ENCODE measurements around the gene USP6NL. TPM values are rescaled to one million over a fixed set of nuclear protein-coding genes. Genes with fewer than 3 reads are reported as not detected.
A peak's percentile ranks its signal among the peaks of the same experiment; 100 is the strongest.

USP6NL gene
- polyA plus RNA-seq, 3 donors, result 5.5 to 7.7 (median 6.7) TPM

- Histone ChIP-seq H3K27ac (ENCODE audit: low read depth in 1 of 2, low read length in 2 of 2) (no peak overlapping the region), H3K4me1 (ENCODE audit: control insufficient read depth in 1 of 2, insufficient read depth in 2 of 2, low read length in 2 of 2) (peaks cover 0 to 12% of the 10 kb centered on the region in 2 donors), H3K36me3 (replicated peaks in 1 of 2; ENCODE audit: control insufficient read depth in 1 of 2, insufficient read depth in 2 of 2, low read length in 2 of 2) (no peaks in the 10 kb centered on the region), H3K27me3 (ENCODE audit: control insufficient read depth in 2 of 2, insufficient read depth in 2 of 2, low read length in 2 of 2) (no peaks in the 10 kb centered on the region), H2AFZ (ENCODE audit: insufficient read depth, low read depth, low read length, poor library complexity, severe bottlenecking) (no peak overlapping the region), H3K9me3 (replicated peaks in 1 of 2; ENCODE audit: control insufficient read depth in 1 of 2, insufficient read depth in 1 of 2, low read length in 2 of 2) (no peaks in the 10 kb centered on the region), H3K4me2 (replicated peaks; ENCODE audit: extremely low read depth, low read length, poor library complexity, severe bottlenecking) (no peak overlapping the region), H3K4me3 (replicated peaks in 1 of 3; ENCODE audit: low read depth in 2 of 3, low read length in 3 of 3) (no peak overlapping the region), H3K79me2 (ENCODE audit: insufficient read depth, low read length) (peaks cover 2% of the 10 kb centered on the region), H3K9ac (ENCODE audit: insufficient read depth, low read length, poor library complexity, severe bottlenecking) (no peak overlapping the region), H4K20me1 (ENCODE audit: insufficient read depth, low read length) (peaks cover 29% of the 10 kb centered on the region)
- peaks cover 0 to 2% of the 10 kb centered on the region in 2 donors for H3K36me3 Mint-ChIP-seq
- no peak for TF ChIP-seq CTCF (IDR thresholded peaks at IDR 0.05)
- intact Hi-C loops (cut with micrococcal nuclease), result no loop called here
- H3K27me3 Mint-ChIP-seq (ENCODE audit: low read depth in 3 of 3), result no peaks in the 10 kb centered on the region
- H3K4me3 Mint-ChIP-seq, result no peak overlapping the region
- 100% methylated on average over 2 of the region's 3 CpGs for WGBS (ENCODE audit: insufficient coverage)
- peaks cover 13% of the 10 kb centered on the region for H3K4me1 Mint-ChIP-seq
- no peaks in the 10 kb centered on the region for H3K9me3 Mint-ChIP-seq
- no peak overlapping the region for H3K27ac Mint-ChIP-seq
- no peak for DNase-seq
Observed at GRCh38 chr10:11541296-11541695, 70.2 kb downstream of the USP6NL start.

GRCh38 chr10:11539191-11539868 lies 72.1 kb downstream of the USP6NL start:
- TF ChIP-seq CTCF (IDR thresholded peaks at IDR 0.05), result no peak
- WGBS (ENCODE audit: insufficient coverage), result no CpG with 5 or more reads among the region's 2 CpGs
- Histone ChIP-seq H2AFZ (ENCODE audit: insufficient read depth, low read depth, low read length, poor library complexity, severe bottlenecking) (no peak overlapping the region), H3K9me3 (replicated peaks in 1 of 2; ENCODE audit: control insufficient read depth in 1 of 2, insufficient read depth in 1 of 2, low read length in 2 of 2) (no peaks in the 10 kb centered on the region), H3K4me1 (ENCODE audit: control insufficient read depth in 1 of 2, insufficient read depth in 2 of 2, low read length in 2 of 2) (peaks cover 0 to 12% of the 10 kb centered on the region in 2 donors), H3K4me2 (replicated peaks; ENCODE audit: extremely low read depth, low read length, poor library complexity, severe bottlenecking) (no peak overlapping the region), H3K4me3 (replicated peaks in 1 of 3; ENCODE audit: low read depth in 2 of 3, low read length in 3 of 3) (no peak overlapping the region), H3K79me2 (ENCODE audit: insufficient read depth, low read length) (peaks cover 6% of the 10 kb centered on the region), H3K36me3 (replicated peaks in 1 of 2; ENCODE audit: control insufficient read depth in 1 of 2, insufficient read depth in 2 of 2, low read length in 2 of 2) (no peaks in the 10 kb centered on the region), H3K27ac (ENCODE audit: low read depth in 1 of 2, low read length in 2 of 2) (no peak overlapping the region), H4K20me1 (ENCODE audit: insufficient read depth, low read length) (peaks cover 42% of the 10 kb centered on the region), H3K27me3 (ENCODE audit: control insufficient read depth in 2 of 2, insufficient read depth in 2 of 2, low read length in 2 of 2) (no peaks in the 10 kb centered on the region), H3K9ac (ENCODE audit: insufficient read depth, low read length, poor library complexity, severe bottlenecking) (no peak overlapping the region)
- no peaks in the 10 kb centered on the region for H3K9me3 Mint-ChIP-seq
- peak overlapping the region in 4 of 7 donors; percentile 7 to 74 (median 50) for H3K27ac Mint-ChIP-seq
- H3K4me1 Mint-ChIP-seq, result peaks cover 22% of the 10 kb centered on the region
- H3K4me3 Mint-ChIP-seq, result no peak overlapping the region
- H3K27me3 Mint-ChIP-seq (ENCODE audit: low read depth in 3 of 3), result no peaks in the 10 kb centered on the region
- H3K36me3 Mint-ChIP-seq, result peaks cover 0 to 2% of the 10 kb centered on the region in 2 donors
- intact Hi-C loops (cut with micrococcal nuclease), result no loop called here
- peak; percentile 30 to 40 (median 35) for DNase-seq

All from CD14-positive monocyte (primary cell).